GM19324 (cell line): ENCODE data around the gene FCHSD2.
"Not testable (repeated sequence)": the region's sequence is repeated elsewhere in the genome, so short reads cannot be mapped to it uniquely, and the experiment has no call there.

Experiments used
- ATAC-seq: cut with Tn5 transposase; IDR thresholded peaks from one replicate; pipeline ENCODE4 v1.9.1; 2021; ENCODE audit warnings: mild to moderate bottlenecking, moderate library complexity; ENCODE audit not compliant: unreplicated experiment, low FRiP score

FCHSD2 gene

DNA sequence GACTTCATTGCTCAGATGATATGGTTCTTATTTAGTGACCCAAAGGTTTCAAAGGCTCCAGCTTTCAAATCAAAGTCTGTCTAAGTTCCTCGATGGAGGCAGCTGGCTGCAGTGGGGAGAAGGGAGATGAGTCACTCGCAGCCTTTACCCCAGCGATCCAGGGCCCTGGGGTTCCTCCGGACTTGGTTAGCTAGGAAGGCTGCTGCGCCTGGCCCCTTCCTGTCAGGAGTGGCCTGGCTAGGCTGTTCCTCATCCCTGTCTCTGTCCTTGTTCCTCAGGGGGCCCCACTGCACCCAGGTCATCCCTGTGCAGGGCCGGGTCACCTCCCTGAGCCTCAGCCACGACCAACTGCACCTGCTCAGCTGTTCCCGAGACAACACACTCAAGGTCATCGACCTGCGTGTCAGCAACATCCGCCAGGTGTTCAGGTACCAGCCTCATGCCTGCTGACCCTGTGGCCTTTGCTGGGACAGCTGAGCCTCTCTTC, 314.0 kb downstream of the FCHSD2 start:
- no peak for ATAC-seq

DNA sequence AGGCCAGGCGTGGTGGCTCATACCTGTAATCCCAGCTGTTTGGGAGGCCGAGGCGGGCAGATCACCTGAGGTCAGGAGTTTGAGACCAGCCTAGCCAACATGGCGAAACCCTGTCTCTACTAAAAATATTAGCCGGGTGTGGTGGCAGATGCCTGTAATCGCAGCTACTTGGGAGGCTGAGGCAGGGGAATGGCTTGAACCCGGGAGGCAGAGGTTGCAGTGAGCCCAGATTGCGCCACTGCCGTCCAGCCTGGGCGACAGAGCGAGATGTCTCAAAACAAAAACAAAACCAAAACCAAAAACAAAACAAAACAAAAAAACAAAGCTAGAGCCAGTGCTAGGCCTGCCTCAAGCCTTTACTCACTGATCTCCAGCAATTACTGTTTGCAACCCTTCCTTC, 314.5 kb downstream of the FCHSD2 start:
- not testable (repeated sequence) for ATAC-seq

DNA sequence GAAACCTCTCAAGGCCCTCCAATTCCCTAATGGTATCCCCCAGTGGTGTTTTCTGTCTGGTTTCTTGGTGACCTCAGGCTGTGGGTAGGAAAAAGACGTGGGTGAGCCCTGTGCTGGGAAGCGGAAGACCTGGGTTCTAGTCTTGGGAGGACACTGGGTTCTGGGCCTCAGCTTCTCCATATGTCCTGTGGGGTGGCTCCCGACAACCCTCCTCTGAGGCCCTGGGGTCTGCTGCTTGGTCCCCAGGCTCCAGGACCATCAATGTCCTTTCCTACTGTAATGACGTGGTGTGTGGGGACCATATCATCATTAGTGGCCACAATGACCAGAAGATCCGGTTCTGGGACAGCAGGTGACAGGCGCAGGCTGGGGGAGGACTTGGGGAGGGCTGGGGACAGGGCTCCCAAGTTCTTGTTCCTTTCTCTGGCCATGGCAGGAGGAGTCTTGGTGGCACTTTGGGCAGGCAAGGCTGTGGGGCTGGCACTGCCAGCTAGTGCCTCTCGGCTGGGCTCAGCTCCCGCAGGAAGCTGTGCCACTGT, 315.1 kb downstream of the FCHSD2 start:
- ATAC-seq = no peak

DNA sequence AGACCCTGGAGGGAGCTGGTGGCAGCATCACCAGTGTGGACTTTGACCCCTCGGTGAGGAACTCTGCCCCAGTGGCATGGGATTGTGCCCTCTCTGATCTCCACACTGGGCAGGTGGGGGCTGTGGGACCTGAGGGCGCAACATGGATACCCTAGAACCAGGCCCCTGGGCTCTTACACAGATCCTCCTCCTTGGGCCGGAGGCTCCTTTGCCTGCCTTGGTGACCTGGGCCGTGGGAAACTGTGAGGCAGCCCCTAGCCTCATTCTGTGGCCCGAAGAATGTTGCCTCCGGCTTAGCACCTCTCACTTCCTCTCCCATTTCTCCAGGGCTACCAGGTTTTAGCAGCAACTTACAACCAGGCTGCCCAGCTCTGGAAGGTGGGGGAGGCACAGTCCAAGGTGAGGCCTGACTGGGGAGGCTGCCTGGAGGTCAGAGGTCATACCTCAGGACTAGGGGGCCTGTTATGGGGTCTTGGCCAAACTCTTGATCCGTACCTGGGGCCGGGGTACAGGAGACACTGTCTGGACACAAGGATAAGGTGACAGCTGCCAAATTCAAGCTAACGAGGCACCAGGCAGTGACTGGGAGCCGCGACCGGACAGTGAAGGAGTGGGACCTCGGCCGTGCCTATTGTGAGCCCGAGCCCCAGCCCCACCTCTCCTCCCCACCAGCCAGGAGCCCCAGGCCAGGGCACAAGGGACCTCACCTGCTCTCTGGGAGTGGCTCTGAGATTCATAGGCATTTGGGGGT, 315.8 kb downstream of the FCHSD2 start:
- ATAC-seq = no peak

DNA sequence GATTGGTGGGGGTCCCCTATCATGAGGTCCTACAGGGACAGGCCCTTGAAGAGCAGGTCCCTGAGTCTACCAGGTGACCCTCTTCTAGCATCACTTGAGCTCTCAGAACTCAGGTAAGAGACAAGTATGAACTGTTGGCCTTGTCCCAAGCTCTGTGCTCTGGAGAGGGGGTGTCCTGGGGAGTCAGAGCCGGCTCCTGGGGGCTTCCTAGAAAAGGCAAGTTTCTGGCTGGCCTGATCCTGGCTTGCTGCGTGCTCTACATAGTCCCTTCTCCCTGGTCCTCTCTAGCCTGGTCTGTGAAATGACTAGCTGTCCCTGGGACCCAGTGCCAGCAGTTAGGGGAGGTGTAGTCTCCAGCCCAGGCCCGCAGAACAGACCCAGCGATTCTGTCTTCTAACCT, 316.5 kb downstream of the FCHSD2 start:
- no peak for ATAC-seq

DNA sequence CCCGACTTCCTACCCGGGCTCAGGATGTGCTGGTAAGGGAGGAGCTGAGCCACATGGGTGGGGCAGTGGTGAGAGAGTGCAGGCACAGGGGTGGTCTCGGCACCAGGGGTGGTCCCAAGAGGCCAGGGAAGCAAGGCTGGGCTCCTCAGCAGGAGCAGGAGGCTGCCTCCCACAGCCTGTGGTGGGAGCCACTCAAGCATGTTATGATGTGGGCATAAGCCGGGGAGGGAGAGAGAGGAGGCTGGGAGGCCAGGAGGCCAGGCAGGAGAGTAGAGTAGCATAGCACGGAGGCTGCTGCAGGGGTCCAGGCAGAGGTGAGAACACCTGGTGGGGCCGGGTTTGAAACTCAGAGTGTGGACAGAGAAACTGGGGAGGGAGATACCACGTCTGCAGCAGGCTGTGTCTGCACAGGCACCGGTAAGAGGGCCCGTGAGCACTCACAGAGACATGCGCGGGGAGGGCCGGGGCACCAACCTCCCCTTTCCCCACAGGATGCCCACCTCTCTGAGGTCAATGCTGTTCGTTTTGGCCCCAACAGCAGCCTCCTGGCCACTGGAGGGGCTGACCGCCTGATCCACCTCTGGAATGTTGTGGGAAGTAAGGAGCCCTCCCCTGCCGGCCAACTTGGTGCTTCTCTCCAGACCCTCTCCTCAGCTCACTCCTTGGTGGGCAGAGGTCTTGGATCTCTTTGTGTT, 317.2 kb downstream of the FCHSD2 start:
- no peak for ATAC-seq

DNA sequence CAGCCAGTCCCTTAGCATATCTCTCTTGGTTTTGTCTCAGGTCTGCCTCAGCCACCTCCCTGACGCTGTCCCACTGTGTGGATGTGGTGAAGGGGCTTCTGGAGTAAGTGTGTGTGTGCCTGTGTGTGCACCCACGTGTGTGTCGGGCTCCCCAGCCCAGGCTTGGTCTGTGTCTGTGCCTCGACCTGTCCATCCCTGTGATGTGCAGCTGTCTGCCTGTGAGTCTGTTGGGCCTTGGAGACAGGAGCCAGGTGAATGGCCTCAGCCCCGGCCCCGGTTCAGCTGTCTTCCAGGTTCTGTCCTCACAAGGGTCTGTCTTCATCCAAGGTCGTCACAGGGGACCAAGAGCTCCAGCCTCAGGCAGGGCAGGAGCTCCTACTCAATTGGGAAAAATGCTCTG, 318.1 kb downstream of the FCHSD2 start:
- ATAC-seq = no peak

DNA sequence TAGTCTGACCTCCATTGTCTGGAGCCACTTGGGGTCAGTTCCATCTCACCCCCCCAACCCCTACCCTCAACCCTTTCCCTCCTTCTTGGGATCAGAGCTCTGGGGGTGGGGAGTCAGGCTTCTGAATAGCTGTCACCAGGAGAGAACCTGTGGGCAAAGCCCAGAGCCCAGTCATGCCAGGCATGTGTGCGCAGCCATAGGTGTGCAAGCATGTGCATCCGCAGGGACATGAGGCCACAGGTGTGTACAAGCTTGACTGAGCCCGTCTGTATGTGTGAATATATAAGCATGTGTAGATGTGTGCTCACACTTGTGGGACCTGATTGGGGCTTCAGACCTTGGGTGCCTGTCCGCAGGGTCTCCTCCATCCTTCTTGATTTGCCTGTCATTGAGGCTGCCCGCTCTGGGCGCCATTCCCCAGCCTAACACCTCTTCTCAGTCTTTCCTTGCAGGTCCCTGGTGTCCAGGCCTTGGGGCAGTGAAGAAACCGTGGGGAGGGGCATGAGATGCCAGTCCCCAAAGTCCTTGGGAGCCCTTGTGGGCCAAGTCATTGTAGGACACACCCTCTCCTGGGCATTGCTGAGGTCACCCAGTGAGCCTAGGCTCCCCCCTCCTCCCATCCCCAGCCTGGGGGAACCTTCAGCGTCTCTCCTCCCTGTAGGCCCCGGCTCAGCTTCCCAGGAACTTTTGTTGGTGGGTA, 318.9 kb downstream of the FCHSD2 start:
- no peak for ATAC-seq

DNA sequence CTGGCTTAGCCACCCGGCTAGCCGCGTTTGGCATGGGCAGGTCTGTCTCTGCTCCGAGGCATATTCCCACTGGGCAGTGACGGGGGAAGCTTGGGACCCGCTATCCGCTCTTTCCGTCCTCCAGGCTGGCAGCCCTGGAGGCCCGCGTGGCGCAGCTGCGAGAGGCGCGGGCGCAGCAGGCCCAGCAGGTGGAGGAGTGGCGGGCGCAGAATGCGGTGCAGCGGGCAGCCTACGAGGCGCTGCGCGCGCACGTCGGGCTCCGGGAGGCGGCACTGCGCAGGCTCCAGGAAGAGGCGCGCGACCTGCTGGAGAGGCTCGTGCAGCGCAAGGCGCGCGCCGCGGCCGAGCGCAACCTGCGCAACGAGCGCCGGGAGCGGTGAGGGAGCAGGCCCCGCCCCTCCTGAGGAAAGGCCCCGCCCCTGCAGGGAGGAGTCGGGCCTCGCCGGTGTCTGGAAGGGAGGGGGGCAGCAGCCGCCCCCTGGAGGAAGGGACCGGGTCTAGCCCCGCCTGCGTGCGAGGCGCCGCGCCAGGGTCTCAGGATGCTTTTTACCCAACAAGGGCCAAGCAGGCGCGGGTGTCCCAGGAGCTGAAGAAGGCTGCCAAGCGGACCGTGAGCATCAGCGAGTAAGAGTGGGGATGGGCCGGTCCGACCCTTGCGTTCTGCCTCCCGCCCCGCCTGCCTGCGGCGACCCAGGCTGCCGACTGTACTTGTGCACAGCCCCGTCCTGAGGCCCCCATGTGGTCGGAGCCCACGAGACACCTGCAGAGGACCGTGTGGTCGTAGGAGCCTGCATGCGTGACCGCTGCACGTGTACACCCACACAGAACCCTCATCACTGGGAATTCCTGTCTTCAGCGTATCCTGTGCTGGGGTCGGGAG, 320.0 kb downstream of the FCHSD2 start:
- ATAC-seq = peak; percentile 45

DNA sequence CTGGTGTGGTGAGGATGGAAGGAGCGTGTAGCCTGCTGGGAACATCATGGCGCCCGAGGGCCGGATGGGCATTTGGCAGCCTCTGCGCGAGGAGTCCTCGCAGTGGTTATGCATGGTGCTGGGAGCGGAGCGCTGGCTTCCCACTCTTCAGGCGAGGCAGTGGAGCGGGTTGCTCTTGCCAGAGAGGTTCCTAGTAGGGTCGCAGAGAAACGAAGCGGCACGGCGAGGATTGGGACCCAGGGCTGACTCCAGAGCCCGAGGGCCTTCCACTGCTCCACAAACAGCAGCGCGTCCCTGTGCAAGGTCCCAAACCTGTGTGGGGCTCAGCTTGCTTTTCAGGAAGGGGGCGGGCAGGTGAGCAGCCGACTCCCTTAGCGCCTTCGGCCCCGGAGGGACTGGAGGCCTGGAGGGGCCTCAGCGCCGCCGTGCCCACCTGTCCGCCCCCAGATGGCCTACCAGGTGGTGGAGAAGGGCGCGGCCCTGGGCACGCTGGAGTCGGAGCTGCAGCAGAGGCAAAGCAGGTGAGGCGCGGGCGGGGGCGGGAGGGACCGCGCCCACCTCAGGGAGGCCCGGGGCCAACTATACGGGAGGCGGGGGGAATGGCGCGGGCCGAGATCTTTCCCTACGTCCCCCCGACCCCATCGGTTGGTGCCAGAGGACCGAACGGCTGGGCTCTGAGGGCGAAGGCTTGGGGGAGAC, 320.7 kb downstream of the FCHSD2 start:
- no peak for ATAC-seq

DNA sequence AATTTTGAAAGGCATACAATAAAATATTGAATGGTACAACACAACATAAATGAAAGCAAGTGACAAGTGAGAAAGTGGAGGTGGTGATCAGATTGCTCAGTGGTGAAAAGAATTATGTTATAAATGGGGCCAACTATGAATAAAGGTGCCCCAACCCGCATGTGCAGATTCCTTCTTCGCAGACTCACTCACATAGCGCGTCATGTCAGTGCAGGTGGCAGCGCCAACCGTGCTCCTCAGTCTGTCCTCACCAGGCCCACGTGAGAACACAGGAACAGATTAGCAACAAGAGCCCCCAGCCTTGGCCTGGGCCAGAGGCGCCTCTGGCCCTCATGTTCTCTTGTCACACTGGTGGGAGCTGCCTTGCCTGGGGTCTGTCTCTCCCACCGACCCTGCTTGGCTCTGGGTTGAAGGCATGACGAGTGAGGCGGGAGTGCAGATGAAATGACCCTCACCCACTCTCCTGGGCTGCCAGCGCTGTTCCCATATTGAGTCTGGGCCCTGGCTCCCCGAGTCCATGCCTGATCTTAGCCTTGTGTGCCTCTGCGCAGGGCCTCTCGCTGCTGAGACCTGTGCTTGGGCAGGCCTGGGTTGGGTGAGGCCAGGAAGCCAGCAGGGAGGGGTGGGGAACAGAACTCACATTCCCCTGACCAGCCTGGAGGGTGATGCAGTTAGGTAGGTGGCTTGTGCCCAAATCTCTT, 321.5 kb downstream of the FCHSD2 start:
- ATAC-seq = no peak

DNA sequence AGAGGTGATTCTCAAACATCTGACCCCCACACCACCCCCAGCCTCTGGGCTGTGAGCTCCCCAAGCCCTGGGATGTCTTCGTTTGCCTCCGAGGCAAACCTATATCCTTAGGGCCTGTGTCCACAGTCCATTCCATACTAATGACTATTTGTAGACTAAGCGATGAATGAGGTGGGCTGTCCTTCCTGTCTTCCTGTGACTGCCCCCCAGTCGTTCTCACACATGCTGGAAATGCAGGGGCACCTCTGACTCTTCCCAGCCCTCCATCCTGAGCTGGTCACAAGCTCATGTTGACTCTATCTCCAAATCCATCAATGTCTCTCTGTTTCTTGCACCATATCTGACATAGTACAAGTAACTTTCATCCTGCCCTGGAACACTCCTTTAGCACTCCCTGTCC, 323.1 kb downstream of the FCHSD2 start:
- ATAC-seq = no peak

DNA sequence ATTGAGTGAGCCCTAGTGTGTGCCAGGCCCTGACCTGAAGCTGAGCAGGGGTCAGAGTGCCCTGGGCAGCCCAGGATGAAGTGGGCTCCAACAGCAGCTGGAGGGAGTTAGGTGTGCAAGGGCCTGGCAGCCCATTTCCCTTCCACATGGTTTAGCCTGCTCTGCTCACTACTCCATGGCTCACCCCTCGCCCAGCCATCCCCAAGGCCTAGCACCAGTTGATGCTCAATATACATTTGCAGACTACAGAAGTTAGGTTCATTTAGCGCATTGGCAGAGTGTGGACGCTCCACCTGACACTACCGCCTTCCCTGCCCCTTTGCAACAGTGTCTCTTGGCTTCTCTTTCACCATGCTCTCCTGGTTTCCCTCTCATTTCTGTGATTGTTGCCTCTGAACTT, 324.2 kb downstream of the FCHSD2 start:
- no peak for ATAC-seq

DNA sequence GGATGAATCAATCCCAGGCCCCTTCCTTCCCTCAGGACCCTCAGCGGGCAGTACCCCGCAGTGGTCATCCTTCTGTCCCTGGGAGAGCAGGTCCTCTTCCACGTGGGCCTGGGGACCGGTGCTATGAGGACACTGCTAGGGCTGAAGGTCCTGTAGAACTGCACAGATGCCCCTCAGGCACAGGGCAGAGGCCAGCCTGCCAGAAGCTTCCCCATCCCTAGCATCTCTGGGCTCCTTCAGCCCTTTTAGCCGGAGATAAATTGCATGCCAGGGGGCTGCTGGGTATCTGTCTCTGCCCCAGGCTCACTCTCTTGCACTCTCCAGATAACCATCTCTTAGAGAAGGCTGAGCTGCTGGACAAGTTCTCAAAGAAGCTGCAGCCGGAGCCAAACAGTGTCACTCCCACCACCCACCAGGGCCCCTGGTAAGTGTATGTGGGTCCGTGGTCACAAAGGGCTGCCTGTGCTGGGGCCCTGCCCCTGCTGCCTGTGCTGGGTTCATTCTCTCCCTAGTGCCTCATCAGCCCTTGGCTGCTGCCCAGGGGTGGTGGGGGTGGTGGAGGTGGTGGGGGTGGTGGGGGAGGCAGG, 325.6 kb downstream of the FCHSD2 start:
- no peak for ATAC-seq

DNA sequence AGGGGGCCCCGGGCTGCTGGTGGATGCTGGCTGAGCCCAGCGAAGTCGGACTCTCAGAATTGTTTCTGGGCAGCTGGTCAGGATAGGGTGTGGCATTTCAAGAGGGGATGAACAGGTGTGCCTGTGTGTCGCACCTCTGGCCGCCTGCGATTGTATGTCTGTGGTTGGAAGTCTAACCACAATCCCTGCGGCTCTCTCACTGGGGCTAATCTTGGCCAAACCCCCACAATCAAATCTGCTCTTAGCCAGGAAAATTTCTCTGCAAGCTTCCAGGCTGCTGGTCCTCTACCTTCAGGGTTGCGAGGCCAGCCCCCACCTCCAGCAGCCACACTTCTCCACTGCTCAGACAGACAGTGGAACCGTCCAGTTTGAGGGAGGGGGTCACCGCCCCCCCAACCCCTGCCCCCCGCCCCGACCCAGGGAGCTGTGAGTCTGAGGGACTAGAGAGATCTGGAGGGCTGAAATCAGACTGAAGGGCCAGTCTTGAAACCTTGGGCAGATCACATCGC, 327.0 kb downstream of the FCHSD2 start:
- ATAC-seq = peak; percentile 1

DNA sequence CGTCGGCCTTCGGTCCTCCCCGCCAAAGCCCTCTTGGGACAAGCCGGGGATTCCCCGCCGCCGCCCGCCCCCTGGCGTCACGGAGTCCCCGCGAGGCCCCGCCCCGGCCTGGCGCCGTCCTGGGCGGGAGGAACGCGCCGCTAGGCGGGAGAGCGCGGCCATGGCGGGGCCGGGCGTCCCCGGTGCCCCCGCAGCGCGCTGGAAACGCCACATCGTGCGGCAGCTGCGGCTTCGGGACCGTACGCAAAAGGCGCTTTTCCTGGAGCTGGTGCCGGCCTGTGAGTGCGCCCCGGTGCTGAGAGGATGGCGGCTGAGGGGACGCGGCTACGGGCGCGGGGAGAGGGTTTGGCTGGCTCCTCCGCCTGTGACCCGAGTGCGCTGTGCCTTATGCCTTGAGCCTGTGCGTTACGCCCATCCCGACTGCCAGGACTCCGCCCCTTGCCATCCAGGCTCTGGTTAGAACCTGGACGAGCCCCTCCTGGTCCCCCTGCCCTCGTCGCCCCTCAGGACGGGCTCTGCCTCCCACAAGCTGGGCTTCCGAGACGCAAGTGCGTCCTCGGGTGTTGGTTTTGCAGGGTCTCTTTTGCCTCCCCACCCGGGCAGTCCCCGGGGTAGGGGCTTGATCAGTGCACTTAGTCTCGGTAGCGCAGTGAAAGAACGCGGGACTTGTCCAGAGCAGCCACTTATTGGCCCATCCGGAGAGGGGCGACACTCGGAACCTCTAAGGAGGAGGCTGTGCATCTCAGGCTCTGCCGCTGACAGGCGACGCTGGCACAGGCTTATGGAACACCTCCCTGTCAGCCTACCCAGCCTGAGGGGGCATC, 327.6 kb downstream of the FCHSD2 start, which contains the start of gene ATG16L2:
Gene ATG16L2 (plus strand): TSS at position 126 of the 824 bp plus-strand sequence. CDS start 35 bp downstream, at position 161.
- peak; percentile 68 for ATAC-seq

DNA sequence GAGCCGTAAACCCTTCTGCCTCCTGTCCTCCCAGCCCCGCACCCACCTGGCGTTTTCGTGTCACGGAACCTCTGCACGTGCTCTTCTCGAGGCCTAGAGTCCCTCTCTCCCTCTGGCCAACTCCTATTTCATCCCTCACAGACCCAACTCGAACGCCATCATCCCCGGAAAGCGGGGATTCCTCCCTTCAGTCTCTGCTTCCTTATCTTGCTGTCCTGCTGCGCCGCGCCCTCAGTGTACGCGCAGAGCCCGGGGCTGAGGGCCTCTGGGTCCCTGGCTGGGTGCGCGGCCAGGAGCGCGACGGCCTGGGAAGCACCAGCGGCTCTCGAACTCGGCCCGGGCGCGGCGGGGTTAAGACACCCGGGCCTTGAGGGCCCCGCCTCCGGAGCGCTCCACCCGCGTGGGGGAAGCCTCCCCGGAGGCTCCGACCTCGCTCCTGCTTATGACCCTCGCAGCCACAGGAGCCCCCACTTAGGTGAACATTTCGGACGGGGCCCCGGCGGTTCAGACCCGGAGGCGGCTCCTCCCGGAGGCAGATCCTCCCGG, 328.3 kb downstream of the FCHSD2 start:
- ATAC-seq = peak; percentile 50
